Chondrocyte (in vitro differentiated cells): ENCODE results near the gene BTG3. TPM values are rescaled to one million over a fixed set of nuclear protein-coding genes. Genes with fewer than 3 reads are reported as not detected.

Experiments
- DNase-seq: peaks from one replicate; pipeline ENCODE4 v3.0.0; 2021; ENCODE audit warnings: mixed read lengths, low spot score
- H3K27ac Mint-ChIP-seq: one replicate; pipeline ENCODE4 v1.8.0; 2021; ENCODE audit warnings: mild to moderate bottlenecking, moderate library complexity, mixed read lengths; ENCODE audit not compliant: unreplicated experiment
- H3K27me3 Mint-ChIP-seq: 2 replicates; pipeline ENCODE4 v1.8.0; 2021; ENCODE audit warnings: low read depth, mixed read lengths
- H3K36me3 Mint-ChIP-seq: 2 replicates; pipeline ENCODE4 v1.8.0; 2021; ENCODE audit warnings: low read depth, mixed read lengths
- H3K4me1 Mint-ChIP-seq: 2 replicates; pipeline ENCODE4 v1.8.0; 2021; ENCODE audit warnings: low read depth, mild to moderate bottlenecking, mixed read lengths
- H3K4me3 Mint-ChIP-seq: one replicate; pipeline ENCODE4 v1.8.0; 2021; ENCODE audit warnings: mild to moderate bottlenecking, moderate library complexity, mixed read lengths; ENCODE audit not compliant: unreplicated experiment
- H3K9me3 Mint-ChIP-seq: 2 replicates; pipeline ENCODE4 v1.8.0; 2021; ENCODE audit warnings: low read depth, mixed read lengths
- CTCF ChIP-seq: fragments of 200-600 bp; sonication (generic); IDR thresholded peaks from 2 replicates; pipeline ENCODE4 v1.5.0; 2021; ENCODE audit warnings: antibody characterized with exemption, mild to moderate bottlenecking, moderate library complexity
- total RNA-seq: library from RNA; stranded (reverse); gene quantifications from 3 replicates; pipeline ENCODE4 v1.2.1, GENCODE V29; 2021

BTG3 gene
- total RNA-seq, 1 donor from 2014 or later: 22.0 TPM

DNA sequence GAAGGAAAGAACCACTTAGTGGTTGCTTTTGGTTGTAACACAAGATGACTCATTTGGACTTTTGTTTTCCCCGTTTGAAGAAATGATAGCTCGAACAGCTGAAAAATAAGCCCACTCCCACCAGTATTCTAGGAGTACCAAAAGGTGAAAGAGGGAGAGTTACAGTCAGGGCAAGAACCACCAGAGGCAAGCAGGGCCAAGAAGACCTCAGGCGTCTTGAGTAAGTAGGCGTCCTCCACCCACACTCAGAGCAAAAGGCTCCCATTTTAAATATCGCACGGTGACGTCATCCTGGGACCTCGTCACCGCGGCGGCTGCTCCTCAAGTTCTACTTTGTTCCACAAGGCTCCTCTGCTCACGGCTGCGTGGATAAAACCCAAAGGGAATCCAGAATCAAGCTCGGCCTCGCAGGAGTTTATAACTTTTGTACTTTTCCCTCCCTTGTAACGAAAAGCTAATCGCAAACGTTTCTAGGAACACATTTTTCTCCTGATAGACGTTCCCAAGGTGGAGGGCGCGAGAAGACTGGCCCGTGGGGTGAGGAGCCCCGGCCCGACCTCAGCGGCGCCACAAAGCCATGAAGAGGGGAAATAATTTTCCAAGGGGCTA lies 1.2 kb downstream of the BTG3 start:
- no peak for TF ChIP-seq CTCF
- H3K4me3 Mint-ChIP-seq: peak overlapping the region; percentile 89
- peaks cover 21% of the 10 kb centered on the region for H3K4me1 Mint-ChIP-seq
- H3K36me3 Mint-ChIP-seq: no peaks in the 10 kb centered on the region
- no peak for DNase-seq
- no peaks in the 10 kb centered on the region for H3K9me3 Mint-ChIP-seq
- peak overlapping the region; percentile 99 for H3K27ac Mint-ChIP-seq
- H3K27me3 Mint-ChIP-seq: no peaks in the 10 kb centered on the region

GRCh38 chr21:17610911-17611310 lies 1.8 kb downstream of the BTG3 start:
- DNase-seq: no peak
- peaks cover 21% of the 10 kb centered on the region for H3K4me1 Mint-ChIP-seq
- no peak for TF ChIP-seq CTCF
- H3K4me3 Mint-ChIP-seq: peak overlapping the region; percentile 89
- H3K9me3 Mint-ChIP-seq: no peaks in the 10 kb centered on the region
- peak overlapping the region; percentile 99 for H3K27ac Mint-ChIP-seq
- no peaks in the 10 kb centered on the region for H3K36me3 Mint-ChIP-seq
- no peaks in the 10 kb centered on the region for H3K27me3 Mint-ChIP-seq

DNA sequence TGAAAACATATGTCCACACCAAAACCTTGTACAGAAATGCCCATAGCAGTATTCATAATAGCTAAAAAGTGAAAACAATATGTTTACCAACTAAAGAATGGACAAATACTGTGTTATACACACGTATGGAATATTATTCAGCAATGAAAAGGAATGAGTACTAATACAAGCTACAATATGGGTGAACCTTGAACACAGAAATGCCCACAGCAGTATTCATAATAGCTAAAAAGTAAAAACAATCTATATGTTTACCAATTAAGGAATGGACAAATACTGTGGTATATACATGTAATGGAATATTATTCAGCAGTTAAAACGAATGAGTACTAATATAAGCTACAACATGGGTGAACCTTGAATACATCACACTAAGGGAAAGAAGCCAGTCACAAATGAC lies 3.0 kb downstream of the BTG3 start:
- H3K4me1 Mint-ChIP-seq: peaks cover 21% of the 10 kb centered on the region
- peak overlapping the region; percentile 45 for H3K27ac Mint-ChIP-seq
- H3K4me3 Mint-ChIP-seq: no peak overlapping the region
- TF ChIP-seq CTCF: no peak
- H3K27me3 Mint-ChIP-seq: no peaks in the 10 kb centered on the region
- no peak for DNase-seq
- no peaks in the 10 kb centered on the region for H3K9me3 Mint-ChIP-seq
- H3K36me3 Mint-ChIP-seq: peaks cover 2% of the 10 kb centered on the region

DNA sequence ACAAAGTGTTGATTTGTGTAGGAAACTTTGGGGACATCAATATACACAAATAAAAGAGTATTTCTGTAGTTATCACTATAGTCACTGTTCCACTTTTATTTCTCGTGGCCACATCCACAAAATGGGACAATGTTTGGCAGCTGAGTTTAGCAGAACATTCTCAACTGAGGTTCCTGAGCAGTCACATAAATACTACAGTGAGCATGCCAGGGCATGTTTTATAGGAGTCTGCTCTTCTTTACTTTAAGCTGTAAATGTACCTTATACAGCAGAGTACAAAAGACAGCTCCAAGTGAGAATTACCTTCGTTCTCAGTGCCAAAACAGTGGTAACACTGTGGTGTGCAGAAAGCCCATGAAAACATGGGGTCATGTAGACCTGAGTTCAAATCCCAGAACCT lies 5.0 kb downstream of the BTG3 start:
- Mint-ChIP-seq H3K27ac (no peak overlapping the region), H3K27me3 (no peaks in the 10 kb centered on the region), H3K36me3 (peaks cover 13% of the 10 kb centered on the region), H3K9me3 (no peaks in the 10 kb centered on the region), H3K4me1 (peaks cover 28% of the 10 kb centered on the region), H3K4me3 (no peak overlapping the region)
- no peak for TF ChIP-seq CTCF
- no peak for DNase-seq

DNA sequence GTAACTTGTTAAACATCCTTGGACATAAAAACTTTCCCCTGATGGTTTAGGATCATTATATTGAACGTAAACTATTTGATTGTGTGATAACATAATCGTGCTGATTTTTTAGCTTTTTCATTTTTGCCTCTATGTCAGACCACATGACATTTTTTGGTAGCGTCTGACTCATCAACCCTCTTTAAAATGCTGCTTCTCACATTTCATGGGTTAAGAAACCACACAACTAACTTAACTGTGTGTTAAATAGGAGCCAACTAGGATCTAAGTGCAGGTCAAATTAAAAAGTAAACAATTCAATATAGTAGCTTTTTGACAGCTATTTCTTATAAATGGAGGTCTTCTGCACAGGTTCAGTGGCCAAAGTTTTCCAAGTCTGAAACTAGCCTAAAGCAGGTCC lies 9.8 kb downstream of the BTG3 start:
- TF ChIP-seq CTCF: no peak
- no peak for DNase-seq
- Mint-ChIP-seq H3K4me1 (peaks cover 12% of the 10 kb centered on the region), H3K27ac (peak overlapping the region; percentile 28), H3K27me3 (no peaks in the 10 kb centered on the region), H3K36me3 (peaks cover 25% of the 10 kb centered on the region), H3K4me3 (no peak overlapping the region), H3K9me3 (no peaks in the 10 kb centered on the region)
